Stimulated activated CD4-positive, alpha-beta T cell treated with anti-CD3 and anti-CD28 coated beads, TNF-alpha, amount 100 ng/mL, for 1 hour (primary cell): Measurements from ENCODE around the gene NXPE4.
"Not testable (repeated sequence)": the region's sequence is repeated elsewhere in the genome, so short reads cannot be mapped to it uniquely, and the experiment has no call there.

Experiments
- DNase-seq, 3 donors: peaks; one replicate each; pipeline ENCODE4 v3.0.0-alpha.2; 2020; ENCODE audit warnings: low read depth in 3 of 3, low spot score in 1 of 3

The NXPE4 gene

DNA sequence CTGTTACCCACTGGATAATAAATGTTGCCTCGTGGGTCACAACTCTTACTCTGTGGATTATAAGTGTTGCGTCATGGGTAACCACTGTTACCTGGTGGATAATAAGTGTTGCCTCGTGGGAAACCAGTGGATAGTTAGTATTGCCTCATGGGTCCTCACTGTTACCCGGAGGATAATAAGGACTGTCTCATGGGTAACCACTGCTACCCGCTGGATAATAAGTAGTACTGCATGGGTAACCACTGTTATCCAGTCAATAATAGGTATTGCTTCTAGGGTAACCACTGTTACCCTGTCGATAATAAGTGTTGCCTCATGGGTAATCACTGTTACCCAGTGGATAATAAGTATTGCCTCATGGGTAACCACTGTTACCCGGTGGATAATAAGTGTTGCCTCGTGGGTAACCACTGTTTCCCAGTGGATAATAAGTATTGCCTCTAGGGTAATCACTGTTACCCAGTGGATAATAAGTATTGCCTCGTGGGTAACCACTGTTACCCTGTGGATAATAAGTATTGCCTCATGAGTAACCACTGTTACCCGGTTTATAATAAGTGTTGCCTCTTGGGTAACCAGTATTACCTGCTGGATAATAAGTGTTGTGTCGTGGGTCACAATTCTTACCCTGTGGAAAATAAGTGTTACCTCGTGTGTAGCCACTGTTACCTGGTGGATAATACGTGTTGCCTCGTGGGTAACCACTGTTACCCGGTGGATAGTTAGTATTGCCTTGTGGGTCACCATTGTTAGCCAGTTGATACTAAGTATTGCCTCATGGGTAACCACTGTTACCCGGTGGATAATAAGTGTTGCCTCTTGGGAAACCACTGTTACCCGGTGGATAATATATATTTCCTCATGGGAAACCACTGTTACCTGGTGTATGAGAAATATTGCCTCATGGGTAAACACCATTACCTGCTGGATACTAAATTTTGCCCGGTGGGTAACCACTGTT lies 15.7 kb upstream of the NXPE4 start:
- DNase-seq, result no peak

DNA sequence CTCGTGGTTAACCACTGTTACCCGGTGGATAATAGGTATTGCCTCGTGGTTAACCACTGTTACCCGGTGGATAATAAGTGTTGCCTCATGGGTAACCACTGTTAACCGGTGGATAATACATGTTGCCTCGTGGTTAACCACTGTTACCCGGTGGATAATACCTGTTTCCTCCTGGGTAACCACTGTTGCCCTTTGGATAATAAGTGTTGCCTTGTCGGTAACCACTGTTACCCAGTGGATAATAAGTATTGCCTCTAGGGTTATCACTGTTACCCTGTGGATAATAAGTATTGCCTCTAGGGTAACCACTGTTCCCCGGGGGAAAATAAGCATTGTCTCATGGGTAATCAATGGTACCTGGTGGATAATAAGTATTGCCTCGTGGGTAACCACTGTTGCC lies 15.0 kb upstream of the NXPE4 start:
- DNase-seq, result no peak

DNA sequence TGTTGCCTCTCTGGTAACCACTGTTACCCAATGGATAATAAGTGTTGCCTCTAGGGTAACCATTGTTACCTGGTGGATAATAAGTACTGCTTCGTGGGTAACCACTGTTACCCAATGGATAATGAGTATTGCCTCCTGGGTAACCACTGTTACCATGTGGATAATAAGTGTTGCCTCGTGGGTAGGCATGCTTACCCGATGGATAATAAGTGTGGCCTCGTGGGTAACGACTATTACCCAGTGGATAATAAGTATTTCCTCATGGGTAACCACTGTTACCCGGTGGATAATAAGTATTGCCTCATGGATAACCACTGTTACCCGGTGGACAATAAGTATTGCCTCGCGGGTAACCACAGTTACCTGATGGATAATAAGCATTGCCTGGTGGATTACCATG lies 13.8 kb upstream of the NXPE4 start:
- DNase-seq, result no peak

GRCh38 chr11:114608605-114609004 lies 13.0 kb upstream of the NXPE4 start:
- not testable (repeated sequence) for DNase-seq

- DNase-seq, result no peak
Observed at GRCh38 chr11:114607753-114608459, 12.3 kb upstream of the NXPE4 start.

- not testable (repeated sequence) for DNase-seq
Observed at GRCh38 chr11:114606802-114607075, 11.2 kb upstream of the NXPE4 start.

DNA sequence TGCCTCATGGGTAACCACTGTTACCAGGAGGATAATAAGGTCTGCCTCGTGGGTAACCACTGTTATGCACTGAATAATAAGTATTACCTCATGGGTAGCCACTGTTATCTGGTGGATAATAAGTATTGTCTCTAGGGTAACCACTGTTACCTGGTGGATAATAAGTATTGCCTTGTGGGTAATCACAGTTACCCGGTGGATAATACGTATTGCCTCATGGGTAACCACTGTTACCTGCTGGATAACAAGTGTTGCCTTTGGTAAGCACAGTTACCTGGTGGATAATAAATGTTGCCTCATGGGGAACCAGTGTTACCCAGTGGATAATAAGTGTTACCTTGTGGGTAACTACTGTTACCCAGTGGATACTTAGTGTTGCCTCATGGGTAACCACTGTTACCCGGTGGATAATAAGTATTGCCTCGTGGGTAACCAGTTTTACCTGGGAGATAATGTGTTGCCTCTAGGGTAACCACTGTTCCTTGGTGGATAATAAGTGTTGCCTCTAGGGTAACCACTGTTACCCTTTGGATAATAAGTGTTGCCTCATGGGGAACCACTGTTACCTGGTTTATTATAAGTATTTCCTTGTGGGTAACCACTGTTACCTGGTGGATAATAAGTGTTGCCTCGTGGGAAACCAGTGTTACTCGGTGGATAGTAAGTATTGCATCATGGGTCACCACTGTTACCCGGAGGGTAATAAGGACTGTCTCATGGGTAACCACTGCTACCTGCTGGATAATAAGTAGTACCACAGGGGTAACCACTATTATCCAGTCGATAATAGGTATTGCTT lies 10.6 kb upstream of the NXPE4 start:
- no peak for DNase-seq

GRCh38 chr11:114605370-114605769 lies 9.8 kb upstream of the NXPE4 start:
- DNase-seq, result no peak

GRCh38 chr11:114604886-114605285 lies 9.3 kb upstream of the NXPE4 start:
- no peak for DNase-seq

DNA sequence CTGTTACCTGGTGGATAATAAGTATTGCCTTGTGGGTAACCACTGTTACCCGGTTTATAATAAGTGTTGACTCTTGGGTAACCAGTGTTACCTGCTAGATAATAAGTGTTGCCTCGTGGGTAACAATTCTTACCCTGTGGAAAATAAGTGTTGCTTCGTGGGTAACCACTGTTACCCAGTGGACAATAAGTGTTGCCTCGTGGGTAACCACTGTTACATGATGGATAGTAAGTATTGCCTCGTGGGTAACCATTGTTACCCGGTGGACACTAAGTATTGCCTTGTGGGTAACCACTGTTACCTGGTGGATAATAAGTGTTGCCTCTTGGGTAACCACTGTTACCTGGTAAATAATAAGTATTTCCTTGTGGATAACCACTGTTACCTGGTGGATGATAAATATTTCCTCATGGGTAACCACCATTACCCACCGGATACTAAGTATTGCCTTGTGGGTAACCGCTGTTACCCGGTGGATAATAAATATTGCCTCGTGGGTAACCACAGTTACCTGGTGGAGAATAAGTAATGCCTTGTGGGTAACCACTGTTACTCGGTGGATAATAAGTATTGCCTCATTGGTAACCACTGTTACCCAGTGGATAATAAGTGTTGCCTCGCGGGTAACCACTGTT lies 8.7 kb upstream of the NXPE4 start:
- no peak for DNase-seq

DNA sequence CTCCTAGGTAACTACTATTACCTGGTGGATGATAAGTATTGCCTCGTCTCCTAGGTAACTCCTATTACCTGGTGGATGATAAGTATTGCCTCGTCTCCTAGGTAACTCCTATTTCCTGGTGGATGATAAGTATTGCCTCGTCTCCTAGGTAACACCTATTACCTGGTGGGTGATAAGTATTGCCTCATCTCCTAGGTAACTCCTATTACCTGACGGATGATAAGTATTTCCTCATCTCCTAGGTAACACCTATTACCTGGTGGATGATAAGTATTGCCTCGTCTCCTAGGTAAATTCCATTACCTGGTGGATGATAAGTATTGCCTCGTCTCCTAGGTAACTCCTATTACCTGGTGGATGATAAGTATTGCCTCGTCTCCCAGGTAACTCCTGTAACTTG lies 7.6 kb upstream of the NXPE4 start:
- not testable (repeated sequence) for DNase-seq

DNA sequence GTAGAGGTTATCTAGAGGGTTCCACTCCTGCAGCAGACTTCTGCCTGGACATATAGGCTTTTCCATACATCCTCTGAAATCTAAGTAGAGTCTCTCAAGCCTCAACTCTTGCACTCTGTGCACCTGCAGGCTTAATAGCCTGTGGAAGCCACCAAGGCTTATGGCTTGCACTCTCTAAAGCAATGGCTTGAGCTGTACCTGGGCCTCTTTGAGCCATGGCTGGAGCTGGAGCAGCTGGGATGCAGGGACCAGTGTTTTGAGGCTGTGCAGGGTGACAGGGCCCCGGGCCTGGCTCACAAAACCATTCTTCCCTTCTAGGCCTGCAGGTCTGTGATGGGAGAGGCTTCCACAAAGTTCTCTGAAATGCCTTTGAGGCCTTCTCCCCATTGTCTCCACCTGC lies 2.9 kb upstream of the NXPE4 start:
- DNase-seq, result no peak

DNA sequence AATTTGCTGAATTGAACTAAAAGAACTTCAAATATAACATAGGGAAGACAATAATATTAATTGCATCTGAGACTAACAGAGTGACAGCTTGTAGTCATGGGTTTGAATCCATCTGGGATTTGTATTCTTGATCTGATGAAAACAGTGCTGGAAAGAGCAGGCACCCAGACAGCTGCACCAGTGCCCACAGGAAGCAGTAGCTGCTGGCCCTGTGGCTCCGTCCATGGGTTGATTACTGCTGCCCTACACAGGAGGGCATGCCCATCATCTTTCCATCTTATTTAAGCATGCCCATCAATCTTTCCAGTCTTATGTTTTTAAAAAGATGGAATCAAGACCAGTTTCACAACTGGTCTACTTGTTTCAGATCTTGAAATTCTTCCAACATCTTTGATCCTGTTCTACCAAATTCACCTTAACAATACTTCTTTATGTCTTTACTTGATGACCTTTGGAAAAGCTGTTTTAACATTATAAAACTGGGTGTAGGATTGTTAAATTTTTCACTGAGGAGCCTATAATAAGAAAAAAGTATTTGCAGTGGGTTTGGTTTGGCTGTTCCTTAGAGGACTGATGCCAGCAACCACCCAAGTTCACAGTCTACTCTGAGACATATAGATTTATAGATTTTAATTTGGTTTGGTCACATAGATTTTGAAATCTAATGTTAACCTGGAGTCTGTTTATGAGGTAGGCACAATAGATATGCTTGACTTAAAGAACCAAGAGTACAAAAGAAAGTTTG lies 761 bp upstream of the NXPE4 start:
- DNase-seq, result no peak

GRCh38 chr11:114594703-114595102 lies 883 bp downstream of the NXPE4 start:
- no peak for DNase-seq

DNA sequence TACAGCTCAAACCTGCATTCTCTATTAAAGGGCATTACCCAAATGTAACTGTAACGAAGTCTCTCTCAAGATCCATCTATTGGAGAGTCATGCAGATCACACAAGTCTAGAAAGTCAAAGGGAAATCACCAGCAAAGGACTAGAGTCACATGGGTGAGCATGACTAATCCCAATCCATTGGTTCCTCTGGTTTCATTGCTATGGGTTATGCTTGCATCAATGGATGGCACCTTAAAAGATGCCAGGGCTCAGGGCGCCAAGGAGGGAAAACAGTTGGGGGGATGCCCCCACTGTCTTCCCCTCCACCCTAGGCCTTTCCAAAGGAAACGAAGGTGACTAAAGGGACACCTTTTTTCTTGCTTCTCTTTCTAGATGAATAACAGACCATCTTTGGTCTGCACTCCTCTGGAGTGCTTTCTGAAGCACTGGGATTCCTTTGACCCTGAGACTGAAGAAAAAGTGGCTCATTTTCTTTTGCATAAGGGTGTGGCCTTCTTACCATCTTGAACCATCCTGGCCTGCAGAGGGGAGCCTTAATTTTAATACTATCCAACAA lies 8.1 kb downstream of the NXPE4 start:
- DNase-seq, result no peak

- no peak for DNase-seq
Observed at GRCh38 chr11:114586797-114587196, 8.8 kb downstream of the NXPE4 start.

DNA sequence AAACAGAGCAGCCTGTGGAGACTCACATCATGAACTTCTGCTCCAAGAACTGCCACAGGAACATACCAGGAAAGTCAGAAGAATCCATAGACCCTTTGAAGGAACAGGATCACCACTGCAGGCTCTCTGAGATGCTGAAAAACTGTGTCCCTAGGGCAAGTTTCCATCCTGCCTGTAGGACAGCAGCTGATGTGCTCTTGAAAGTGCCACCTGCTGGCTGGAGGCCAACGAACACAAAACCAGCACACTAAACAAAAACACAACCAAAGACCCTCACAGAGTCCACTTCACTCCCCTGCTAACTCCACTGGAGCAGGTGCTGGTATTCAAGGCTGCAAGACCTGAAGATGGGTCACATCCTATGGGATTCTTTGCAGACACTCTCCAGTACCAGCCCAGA lies 23.9 kb downstream of the NXPE4 start:
- no peak for DNase-seq

DNA sequence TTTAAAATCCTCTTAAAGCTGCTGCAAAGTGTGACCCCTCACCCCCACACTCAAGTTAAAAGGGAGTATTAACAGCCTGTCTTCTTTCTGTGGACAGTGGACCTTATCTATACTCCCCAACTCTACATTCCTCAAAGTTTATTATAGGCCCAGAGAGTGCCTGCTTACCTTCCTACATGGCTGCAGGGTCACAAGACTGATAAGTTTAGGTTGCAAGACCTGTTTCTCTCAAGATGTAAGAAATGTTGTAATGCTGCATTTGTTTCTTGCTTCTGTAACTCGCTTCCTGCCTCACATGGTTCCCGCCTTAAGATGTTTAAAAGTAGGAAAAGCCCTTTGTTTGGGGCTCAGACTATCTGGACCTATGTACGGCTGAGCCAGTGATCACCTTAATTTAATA lies 25.8 kb downstream of the NXPE4 start:
- DNase-seq, result no peak

- no peak for DNase-seq
Observed at GRCh38 chr11:114566276-114566675, 29.3 kb downstream of the NXPE4 start.

DNA sequence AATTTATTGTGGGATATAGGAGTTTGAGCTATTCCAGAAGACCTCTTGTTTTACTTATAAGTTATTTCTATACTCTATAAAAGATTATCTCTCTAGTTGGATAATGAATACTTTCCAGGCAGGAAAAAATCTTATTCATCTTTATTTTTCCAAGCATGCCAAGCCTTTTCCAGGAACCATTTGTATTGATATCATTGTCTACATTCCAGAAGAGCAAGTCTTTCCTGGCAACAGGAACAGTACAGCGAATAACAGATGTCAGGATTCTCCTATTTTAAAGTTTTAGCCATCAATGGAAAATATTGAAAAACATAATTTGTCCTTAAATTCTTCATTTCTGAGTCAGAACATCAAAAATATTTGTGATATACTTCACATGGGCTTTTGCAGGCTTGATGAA lies 30.8 kb downstream of the NXPE4 start:
- DNase-seq, result no peak
